ENCODE data around the gene IGSF21.

- TF ChIP-seq NFE2L2 (IDR thresholded peaks at IDR 0.05; ENCODE audit: low read depth, low read length) = no peak
- no peak for TF ChIP-seq RAD21 (IDR thresholded peaks at IDR 0.05; ENCODE audit: low read length)
- TF ChIP-seq CTCF (conservative IDR thresholded peaks at IDR 0.05; ENCODE audit: low read depth, low read length) = no peak
- no peak for TF ChIP-seq POLR2A (IDR thresholded peaks at IDR 0.05; ENCODE audit: low read depth, low read length)
- no peak for TF ChIP-seq USF2 (IDR thresholded peaks at IDR 0.05; ENCODE audit: low read depth, low read length)
Observed at GRCh38 chr1:18200136-18200717, 92.6 kb downstream of the IGSF21 start.

Measured in IMR-90 (cell line).